Measurements from ENCODE around the gene TIAM1.

- TF ChIP-seq ATF2 (IDR thresholded peaks at IDR 0.05; ENCODE audit: low read length) = no peak
- TF ChIP-seq CTCF (IDR thresholded peaks at IDR 0.05; ENCODE audit: control extremely low read depth in 1 of 3, insufficient read depth in 1 of 3, low read depth in 1 of 3, low read length in 3 of 3) = no peak
- TF ChIP-seq EP300 (IDR thresholded peaks at IDR 0.05; ENCODE audit: borderline replicate concordance in 1 of 2, low read depth in 2 of 2, low read length in 2 of 2) = no peak
- no peak for TF ChIP-seq CHD7 (IDR thresholded peaks at IDR 0.05; ENCODE audit: insufficient replicate concordance, low read length)
- no peak for TF ChIP-seq EZH2 (IDR thresholded peaks at IDR 0.05; ENCODE audit: low read depth, low read length, severe bottlenecking)
- no peak for TF ChIP-seq SP4 (IDR thresholded peaks at IDR 0.05; ENCODE audit: low read length)
- no peak for TF ChIP-seq RFX5 (IDR thresholded peaks at IDR 0.05; ENCODE audit: borderline replicate concordance, low read depth, low read length)
- no peak for TF ChIP-seq TCF12 (IDR thresholded peaks at IDR 0.05; ENCODE audit: low read depth, low read length)
- no peak for TF ChIP-seq CHD1 (IDR thresholded peaks at IDR 0.05; ENCODE audit: low read depth, low read length)
- TF ChIP-seq MAFK (IDR thresholded peaks at IDR 0.05; ENCODE audit: low read depth, low read length) = no peak
- no peak for TF ChIP-seq SIN3A (conservative IDR thresholded peaks at IDR 0.05 in 1 of 2, IDR thresholded peaks at IDR 0.05 in 1 of 2; ENCODE audit: low read depth in 1 of 2, low read length in 2 of 2)
- TF ChIP-seq TAF1 (IDR thresholded peaks at IDR 0.05; ENCODE audit: low read depth, low read length) = no peak
- TF ChIP-seq POLR2AphosphoS5 (IDR thresholded peaks at IDR 0.05; ENCODE audit: low read depth, low read length) = no peak
- no peak for TF ChIP-seq CHD2 (IDR thresholded peaks at IDR 0.05; ENCODE audit: low read length)
Measured at GRCh38 chr21:31084689-31085088, 259.4 kb downstream of the TIAM1 start.
